GM08714 (cell line): Measurements from ENCODE around the gene CFAP57.

Experiments
- H3K4me3 ChIP-seq: fragments of 200-500 bp; sonication (Bioruptor generic); 2 replicates; pipeline ENCODE4 v1.5.1; 2014; ENCODE audit warnings: mild to moderate bottlenecking, low read length, inconsistent platforms
- ZNF274 ChIP-seq: IDR thresholded peaks from 2 replicates; pipeline ENCODE4 v1.6.1; 2012; ENCODE audit warnings: mild to moderate bottlenecking, low read depth, low read length

Gene CFAP57

GRCh38 chr1:43227143-43227764 is 55.1 kb downstream of the CFAP57 start:
- H3K4me3 ChIP-seq = no peak overlapping the region
- TF ChIP-seq ZNF274 = no peak

- H3K4me3 ChIP-seq = no peak overlapping the region
- TF ChIP-seq ZNF274 = no peak
Observed at GRCh38 chr1:43229826-43230780, 58.0 kb downstream of the CFAP57 start.

GRCh38 chr1:43232074-43232473 is 59.9 kb downstream of the CFAP57 start:
- TF ChIP-seq ZNF274 = no peak
- H3K4me3 ChIP-seq = no peak overlapping the region

GRCh38 chr1:43232482-43232881 is 60.4 kb downstream of the CFAP57 start:
- TF ChIP-seq ZNF274 = no peak
- no peak overlapping the region for H3K4me3 ChIP-seq

- H3K4me3 ChIP-seq = no peak overlapping the region
Observed at GRCh38 chr1:43233631-43234030, 61.5 kb downstream of the CFAP57 start.

GRCh38 chr1:43234267-43234666 is 62.1 kb downstream of the CFAP57 start:
- no peak for TF ChIP-seq ZNF274
- no peak overlapping the region for H3K4me3 ChIP-seq

More at GRCh38 chr1:43233631-43234030, 61.5 kb downstream of the CFAP57 start:
- no peak for TF ChIP-seq ZNF274

GRCh38 chr1:43235040-43235439 is 62.9 kb downstream of the CFAP57 start:
- H3K4me3 ChIP-seq = no peak overlapping the region
- TF ChIP-seq ZNF274 = no peak

GRCh38 chr1:43235451-43236121 is 63.5 kb downstream of the CFAP57 start:
- no peak overlapping the region for H3K4me3 ChIP-seq
- no peak for TF ChIP-seq ZNF274

GRCh38 chr1:43237121-43237520 is 65.0 kb downstream of the CFAP57 start:
- no peak for TF ChIP-seq ZNF274
- no peak overlapping the region for H3K4me3 ChIP-seq

- no peak for TF ChIP-seq ZNF274
- H3K4me3 ChIP-seq = no peak overlapping the region
Observed at GRCh38 chr1:43238085-43238484, 66.0 kb downstream of the CFAP57 start.

GRCh38 chr1:43238991-43239469 is 66.9 kb downstream of the CFAP57 start:
- H3K4me3 ChIP-seq = no peak overlapping the region; the same call in 1 of the 2 replicates

GRCh38 chr1:43239484-43239883 is 67.4 kb downstream of the CFAP57 start:
- TF ChIP-seq ZNF274 = no peak

More at GRCh38 chr1:43238991-43239469, 66.9 kb downstream of the CFAP57 start:
- no peak for TF ChIP-seq ZNF274

GRCh38 chr1:43241413-43241836 is 69.3 kb downstream of the CFAP57 start:
- H3K4me3 ChIP-seq = no peak overlapping the region
- TF ChIP-seq ZNF274 = no peak

More at GRCh38 chr1:43239484-43239883, 67.4 kb downstream of the CFAP57 start:
- no peak overlapping the region; the same call in 1 of the 2 replicates for H3K4me3 ChIP-seq

- TF ChIP-seq ZNF274 = no peak
- no peak overlapping the region for H3K4me3 ChIP-seq
Observed at GRCh38 chr1:43243299-43243698, 71.2 kb downstream of the CFAP57 start.
